GM23338 (cell line): ENCODE measurements around the gene TXNDC16. TPM values are rescaled to one million over a fixed set of nuclear protein-coding genes. Genes with fewer than 3 reads are reported as not detected.

Experiments
- ATAC-seq: fragments of 200-7000 bp; cut with Tn5 transposase; 3 replicates; pipeline ENCODE4 v1.9.1; 2020
- DNase-seq: peaks from one replicate; pipeline ENCODE4 v3.0.0-alpha.2; 2015; ENCODE audit warnings: low spot score
- H2AFZ ChIP-seq: fragments of 200-600 bp; sonication (generic); 2 replicates; pipeline ENCODE4 v1.8.0; 2016; ENCODE audit warnings: antibody characterized with exemption, mild to moderate bottlenecking, moderate library complexity
- H3F3A ChIP-seq: fragments of 200-600 bp; sonication (generic); replicated peaks from 2 replicates; pipeline ENCODE4 v1.8.0; 2017; ENCODE audit warnings: antibody characterized with exemption, mixed run types, low read depth
- H3K27ac ChIP-seq: fragments of 200-600 bp; sonication (generic); 2 replicates; pipeline ENCODE4 v1.6.1; 2016; ENCODE audit warnings: low read depth
- H3K27me3 ChIP-seq: fragments of 200-600 bp; sonication (generic); 2 replicates; pipeline ENCODE4 v1.8.0; 2016; ENCODE audit warnings: mild to moderate bottlenecking, mixed run types, moderate library complexity; ENCODE audit not compliant: insufficient read depth
- H3K36me3 ChIP-seq: fragments of 200-600 bp; sonication (generic); 2 replicates; pipeline ENCODE4 v1.8.0; 2016; ENCODE audit warnings: mild to moderate bottlenecking; ENCODE audit not compliant: insufficient read depth
- H3K4me1 ChIP-seq: fragments of 200-600 bp; sonication (generic); 2 replicates; pipeline ENCODE4 v1.8.0; 2016; ENCODE audit warnings: mild to moderate bottlenecking, moderate library complexity; ENCODE audit not compliant: insufficient read depth
- H3K4me2 ChIP-seq: fragments of 200-600 bp; sonication (generic); 2 replicates; pipeline ENCODE4 v1.7.1; 2017; ENCODE audit warnings: mixed run types
- H3K4me3 ChIP-seq: fragments of 200-600 bp; sonication (generic); 2 replicates; pipeline ENCODE4 v1.6.1; 2016; ENCODE audit warnings: mixed run types
- H3K79me2 ChIP-seq: fragments of 200-600 bp; sonication (generic); replicated peaks from 2 replicates; pipeline ENCODE4 v1.8.0; 2017; ENCODE audit warnings: mild to moderate bottlenecking; ENCODE audit not compliant: insufficient read depth
- H3K9me2 ChIP-seq: fragments of 200-600 bp; sonication (generic); 2 replicates; pipeline ENCODE4 v1.8.0; 2017; ENCODE audit not compliant: insufficient read depth
- H4K20me1 ChIP-seq: fragments of 200-600 bp; sonication (generic); replicated peaks from 2 replicates; pipeline ENCODE4 v1.8.0; 2017; ENCODE audit warnings: mild to moderate bottlenecking; ENCODE audit not compliant: insufficient read depth
- H3K27ac Mint-ChIP-seq: 2 replicates; pipeline ENCODE4 v1.8.0; 2020; ENCODE audit warnings: inconsistent platforms, mild to moderate bottlenecking, moderate library complexity, mixed read lengths
- H3K27me3 Mint-ChIP-seq: 3 replicates; pipeline ENCODE4 v1.8.0; 2022; ENCODE audit warnings: low read depth, mild to moderate bottlenecking, moderate library complexity, mixed read lengths, inconsistent platforms; ENCODE audit not compliant: insufficient read depth, poor library complexity
- H3K36me3 Mint-ChIP-seq: 3 replicates; pipeline ENCODE4 v1.8.0; 2021; ENCODE audit warnings: low read depth, mild to moderate bottlenecking, inconsistent platforms, moderate library complexity, mixed read lengths
- H3K4me1 Mint-ChIP-seq: 3 replicates; pipeline ENCODE4 v1.8.0; 2020; ENCODE audit warnings: mild to moderate bottlenecking, inconsistent platforms, mixed read lengths
- H3K4me3 Mint-ChIP-seq: 3 replicates; pipeline ENCODE4 v1.8.0; 2021; ENCODE audit warnings: moderate library complexity, mild to moderate bottlenecking, inconsistent platforms, mixed read lengths
- H3K9me3 Mint-ChIP-seq: 3 replicates; pipeline ENCODE4 v1.8.0; 2020; ENCODE audit warnings: moderate library complexity, mild to moderate bottlenecking, inconsistent platforms, mixed read lengths
- CREB1 ChIP-seq: fragments of 250-450 bp; sonication (Bioruptor Pico); IDR thresholded peaks from 2 replicates; pipeline ENCODE4 v1.5.0; 2020; ENCODE audit warnings: low read depth, mild to moderate bottlenecking, moderate library complexity
- CTCF ChIP-seq, 2 experiments: fragments of 200-600 bp in 1 of 2; sonication (generic) in 1 of 2; conservative IDR thresholded peaks; 2 replicates each; pipeline versions ENCODE4 v1.5.1 to v1.6.1; 2016 to 2017; ENCODE audit warnings: antibody characterized with exemption in 2 of 2, low read depth in 2 of 2, mild to moderate bottlenecking in 2 of 2, moderate library complexity in 1 of 2
- EZH2phosphoT487 ChIP-seq: fragments of 200-600 bp; sonication (generic); IDR thresholded peaks from one replicate; pipeline ENCODE4 v1.8.1; 2018; ENCODE audit warnings: antibody characterized with exemption; ENCODE audit not compliant: unreplicated experiment
- NANOG ChIP-seq: IDR thresholded peaks from 2 replicates; pipeline ENCODE4 v1.6.1; 2016; ENCODE audit warnings: antibody characterized with exemption, borderline replicate concordance
- POLR2AphosphoS5 ChIP-seq: IDR thresholded peaks from 2 replicates; pipeline ENCODE4 v1.6.1; 2016; ENCODE audit warnings: antibody characterized with exemption, low read depth
- REST ChIP-seq: IDR thresholded peaks from one replicate; pipeline ENCODE4 v1.6.1; 2018; ENCODE audit warnings: antibody characterized with exemption; ENCODE audit not compliant: unreplicated experiment
- STAT1 ChIP-seq: IDR thresholded peaks from one replicate; pipeline ENCODE4 v1.6.1; 2016; ENCODE audit warnings: antibody characterized with exemption; ENCODE audit not compliant: unreplicated experiment
- polyA plus RNA-seq: library from polyadenylated mRNA; unstranded; fragments of >200 nt; fragmentation: Nextera tagmentation; extraction: Ambion mirVana; gene quantifications from 2 replicates; pipeline ENCODE4 v1.2.1, GENCODE V29; 2016
- total RNA-seq: library from RNA; depleted of rRNA; stranded (reverse); fragments of >200 nt; shearing (Covaris generic); gene quantifications from 2 replicates; pipeline ENCODE4 v1.2.3, GENCODE V29; 2014

Gene TXNDC16
- total and polyA plus RNA-seq, 2 experiments from 2014 or later = 13.6 to 14.0 TPM

DNA sequence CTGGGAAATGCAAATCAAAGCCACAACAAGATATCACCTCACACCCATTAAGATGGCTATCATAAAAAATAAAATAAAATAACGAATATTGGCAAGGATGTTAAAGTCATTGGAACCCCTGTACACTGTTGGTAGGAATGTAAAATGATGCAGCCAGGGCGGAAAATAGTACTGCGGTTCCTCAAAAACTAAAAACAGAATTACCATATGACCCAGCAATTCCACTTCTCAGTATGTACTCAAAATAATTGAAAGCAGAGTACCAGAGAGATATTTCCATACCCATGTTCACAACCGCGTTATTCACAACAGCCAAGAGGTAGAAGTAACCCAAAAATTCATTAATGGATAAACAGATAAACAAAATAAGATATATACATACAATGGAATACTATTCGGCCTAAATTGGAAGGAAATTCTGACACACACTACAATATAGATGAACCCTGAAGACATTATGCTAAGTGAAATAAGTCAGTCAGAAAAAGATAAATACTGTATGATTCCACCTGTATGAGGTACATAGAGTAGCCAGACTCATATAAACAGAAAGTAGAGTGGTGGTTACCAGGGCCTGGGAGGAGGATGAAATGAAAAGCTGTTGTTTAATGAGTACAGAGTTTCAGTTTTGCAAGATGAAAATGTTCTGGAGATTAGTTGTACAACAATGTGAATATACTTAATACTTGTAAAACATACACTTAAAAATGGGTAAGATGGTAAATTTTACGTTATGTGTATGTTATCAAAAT, 84.6 kb downstream of the TXNDC16 start:
- no peak overlapping the region for H2AFZ ChIP-seq
- Mint-ChIP-seq H3K27me3 (peaks cover 3% of the 10 kb centered on the region), H3K9me3 (0 out of 3 replicates have a peak, but pooled peaks cover 1% of the 10 kb centered on the region), H3K4me1 (peaks cover 11% of the 10 kb centered on the region), H3K4me3 (no peak overlapping the region), H3K27ac (no peak overlapping the region), H3K36me3 (peaks cover 5% of the 10 kb centered on the region; the same call in 2 of the 3 replicates)
- no peak for DNase-seq
- H3K9me2 ChIP-seq = no peaks in the 10 kb centered on the region
- H3K27me3 ChIP-seq = no peaks in the 10 kb centered on the region
- no peaks in the 10 kb centered on the region for H4K20me1 ChIP-seq
- no peak for ATAC-seq
- H3K36me3 ChIP-seq = no peaks in the 10 kb centered on the region
- no peak overlapping the region for H3K4me3 ChIP-seq
- H3K79me2 ChIP-seq = no peaks in the 10 kb centered on the region
- no peak for TF ChIP-seq STAT1
- TF ChIP-seq EZH2phosphoT487 = no peak
- no peak for TF ChIP-seq CREB1 (CRISPR knock-in tag)
- TF ChIP-seq CTCF (conservative IDR thresholded peaks at IDR 0.05; ENCODE audit: low read depth in 2 of 2) = no peak
- no peak for TF ChIP-seq NANOG
- H3K4me1 ChIP-seq = peaks cover 4% of the 10 kb centered on the region; the same call in 1 of the 2 replicates
- no peaks in the 10 kb centered on the region for H3F3A ChIP-seq
- no peak overlapping the region for H3K4me2 ChIP-seq
- no peak overlapping the region for H3K27ac ChIP-seq

DNA sequence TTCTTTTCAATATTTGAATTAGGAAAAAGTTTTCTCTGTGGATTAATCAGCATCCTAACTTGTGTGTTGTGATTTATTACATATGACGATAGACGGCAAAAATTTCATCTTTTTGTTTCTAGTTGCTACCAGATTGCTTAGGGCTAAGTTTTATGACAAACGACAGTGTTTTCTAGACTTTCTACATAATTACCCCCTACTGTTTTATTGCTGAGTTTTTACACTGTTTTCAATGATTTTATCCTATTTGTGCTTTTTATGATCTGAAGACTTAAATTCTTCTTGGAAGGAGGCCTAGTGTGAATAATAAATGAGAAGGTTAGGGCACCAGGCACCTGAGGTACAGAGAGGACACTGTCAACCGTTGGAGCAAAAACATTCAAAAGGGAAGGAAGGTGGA, 88.1 kb downstream of the TXNDC16 start:
- Histone ChIP-seq H3K27me3 (no peaks in the 10 kb centered on the region), H3K27ac (no peak overlapping the region), H3K4me3 (no peak overlapping the region), H3K36me3 (no peaks in the 10 kb centered on the region), H3K9me2 (no peaks in the 10 kb centered on the region), H3K4me2 (no peak overlapping the region), H4K20me1 (no peaks in the 10 kb centered on the region), H3K4me1 (no peaks in the 10 kb centered on the region), H3F3A (no peaks in the 10 kb centered on the region), H3K79me2 (no peaks in the 10 kb centered on the region), H2AFZ (no peak overlapping the region)
- TF ChIP-seq REST (no peak), NANOG (no peak), POLR2AphosphoS5 (no peak)
- Mint-ChIP-seq H3K27me3 (no peaks in the 10 kb centered on the region), H3K4me3 (no peak overlapping the region), H3K9me3 (0 out of 3 replicates have a peak, but pooled peaks cover 9% of the 10 kb centered on the region), H3K27ac (no peak overlapping the region; the same call in 1 of the 2 replicates), H3K36me3 (peaks cover 16% of the 10 kb centered on the region), H3K4me1 (no peaks in the 10 kb centered on the region)
- ATAC-seq = no peak
- DNase-seq = no peak
